Endodermal cell (in vitro differentiated cells): ENCODE data around the gene CTU1. TPM values are rescaled to one million over a fixed set of nuclear protein-coding genes. Genes with fewer than 3 reads are reported as not detected.

Experiments
- DNase-seq: peaks from one replicate; pipeline ENCODE4 v3.0.0-alpha.2; 2017
- H3K27ac ChIP-seq: 2 replicates; pipeline ENCODE4 v1.5.1; 2013; ENCODE audit warnings: mild to moderate bottlenecking, low read depth, low read length, moderate library complexity
- H3K27me3 ChIP-seq: 2 replicates; pipeline ENCODE4 v1.6.1; 2013; ENCODE audit warnings: mild to moderate bottlenecking, low read length, moderate library complexity; ENCODE audit not compliant: insufficient read depth, control insufficient read depth, poor library complexity, severe bottlenecking
- H3K36me3 ChIP-seq: 2 replicates; pipeline ENCODE4 v1.7.0; 2013; ENCODE audit warnings: mild to moderate bottlenecking, low read length, moderate library complexity; ENCODE audit not compliant: control insufficient read depth, insufficient read depth
- H3K4me1 ChIP-seq: one replicate; pipeline ENCODE4 v1.7.0; 2013; ENCODE audit warnings: low read length; ENCODE audit not compliant: control insufficient read depth, insufficient read depth
- H3K4me3 ChIP-seq: 2 replicates; pipeline ENCODE4 v1.5.1; 2013; ENCODE audit warnings: mild to moderate bottlenecking, low read length, moderate library complexity
- H3K9ac ChIP-seq: 2 replicates; pipeline ENCODE4 v1.6.1; 2013; ENCODE audit warnings: mild to moderate bottlenecking, low read length, moderate library complexity; ENCODE audit not compliant: poor library complexity, severe bottlenecking; ENCODE audit errors: extremely low read depth
- H3K9me3 ChIP-seq: 2 replicates; pipeline ENCODE4 v1.6.1; 2013; ENCODE audit warnings: mild to moderate bottlenecking, low read length, moderate library complexity; ENCODE audit not compliant: control insufficient read depth
- H3K27ac Mint-ChIP-seq: 2 replicates; pipeline ENCODE4 v1.8.0; 2020; ENCODE audit warnings: mixed read lengths
- H3K27me3 Mint-ChIP-seq: 2 replicates; pipeline ENCODE4 v1.8.0; 2021; ENCODE audit warnings: mild to moderate bottlenecking, mixed read lengths; ENCODE audit not compliant: insufficient read depth
- H3K36me3 Mint-ChIP-seq: 2 replicates; pipeline ENCODE4 v1.8.0; 2020; ENCODE audit warnings: low read depth, mixed read lengths
- H3K4me1 Mint-ChIP-seq: 2 replicates; pipeline ENCODE4 v1.8.0; 2020; ENCODE audit warnings: mixed read lengths
- H3K4me3 Mint-ChIP-seq: 2 replicates; pipeline ENCODE4 v1.8.0; 2020; ENCODE audit warnings: mild to moderate bottlenecking, moderate library complexity, mixed read lengths
- H3K9me3 Mint-ChIP-seq: 2 replicates; pipeline ENCODE4 v1.8.0; 2020; ENCODE audit warnings: mild to moderate bottlenecking, mixed read lengths
- WGBS, 2 experiments: methylation state at CpG; one replicate each; pipeline versions ENCODE4 v1.1.5 to v1.1.7; 2013; ENCODE audit warnings: missing lambda C conversion rate in 2 of 2, mixed read lengths in 1 of 2; ENCODE audit not compliant: insufficient coverage in 1 of 2, insufficient read length in 1 of 2; 5-methylcytosine and 5-hydroxymethylcytosine counted together
- total RNA-seq, 2 donors: library from RNA; stranded (reverse); fragmentation: NEBNext Ultra II Directional in 1 of 2; extraction: Animal tissue kit (Norgen Biotek cat#: 25700) in 1 of 2; gene quantifications; 2 replicates in 1 of 2; 3 replicates in 1 of 2; pipeline ENCODE4 v1.2.1, GENCODE V29; 2021
- TF ChIP-seq, protein P1 (sequence below): fragments of 200-600 bp; sonication (generic); conservative IDR thresholded peaks from 2 replicates; pipeline ENCODE4 v1.5.0; 2021; ENCODE audit warnings: antibody characterized with exemption, mild to moderate bottlenecking

The CTU1 gene
- total RNA-seq, 2 donors from 2014 or later = 5.1 to 5.7 TPM

DNA sequence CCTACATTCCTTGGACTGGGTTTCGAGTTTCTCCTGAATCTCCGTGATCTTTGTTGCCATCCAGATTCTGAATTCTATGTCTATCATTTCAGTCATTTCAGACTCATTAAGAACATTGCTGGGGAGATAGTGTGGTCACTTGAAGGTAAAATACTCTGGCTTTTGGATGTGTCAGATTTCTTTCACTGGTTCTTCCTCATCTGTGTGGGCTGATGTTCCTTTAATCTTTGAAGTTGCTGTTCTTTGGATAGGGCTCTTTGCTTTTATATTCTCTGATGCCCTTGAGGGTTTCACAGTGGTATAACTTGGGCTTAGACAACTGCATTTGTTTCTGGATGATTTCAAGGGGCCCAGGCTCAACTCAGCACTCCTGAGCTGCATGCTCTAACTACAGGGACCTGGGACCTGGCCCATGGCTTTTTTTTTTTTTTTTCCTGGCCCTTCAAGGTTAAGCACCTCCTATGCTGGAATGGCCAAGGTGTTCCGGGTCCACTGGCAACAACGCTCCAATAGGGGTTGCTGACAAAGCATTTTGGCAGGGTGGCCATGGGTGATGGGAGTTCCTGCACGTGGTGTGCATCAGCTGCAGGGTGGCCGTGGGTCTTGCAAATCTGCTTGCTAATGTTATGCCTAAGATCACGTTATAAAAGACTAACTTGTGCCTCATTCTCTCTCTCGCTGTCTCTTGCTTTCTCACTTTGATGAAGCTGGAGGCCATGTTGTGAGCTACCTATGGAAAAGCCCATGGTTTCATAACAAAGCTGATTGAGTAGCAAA lies 28.0 kb upstream of the CTU1 start:
- peak; percentile 35 for DNase-seq
- 91 to 97% methylated on average over 5 to 8 of the region's 8 CpGs for WGBS, 2 experiments
- no peak overlapping the region for H3K27ac ChIP-seq
- no peak overlapping the region for H3K4me3 ChIP-seq
- peaks cover 5% of the 10 kb centered on the region for H3K27me3 Mint-ChIP-seq
- peaks cover 22% of the 10 kb centered on the region for H3K4me1 Mint-ChIP-seq
- no peaks in the 10 kb centered on the region for H3K36me3 Mint-ChIP-seq
- no peaks in the 10 kb centered on the region for H3K36me3 ChIP-seq
- no peak overlapping the region for H3K27ac Mint-ChIP-seq
- TF ChIP-seq, protein P1, sequence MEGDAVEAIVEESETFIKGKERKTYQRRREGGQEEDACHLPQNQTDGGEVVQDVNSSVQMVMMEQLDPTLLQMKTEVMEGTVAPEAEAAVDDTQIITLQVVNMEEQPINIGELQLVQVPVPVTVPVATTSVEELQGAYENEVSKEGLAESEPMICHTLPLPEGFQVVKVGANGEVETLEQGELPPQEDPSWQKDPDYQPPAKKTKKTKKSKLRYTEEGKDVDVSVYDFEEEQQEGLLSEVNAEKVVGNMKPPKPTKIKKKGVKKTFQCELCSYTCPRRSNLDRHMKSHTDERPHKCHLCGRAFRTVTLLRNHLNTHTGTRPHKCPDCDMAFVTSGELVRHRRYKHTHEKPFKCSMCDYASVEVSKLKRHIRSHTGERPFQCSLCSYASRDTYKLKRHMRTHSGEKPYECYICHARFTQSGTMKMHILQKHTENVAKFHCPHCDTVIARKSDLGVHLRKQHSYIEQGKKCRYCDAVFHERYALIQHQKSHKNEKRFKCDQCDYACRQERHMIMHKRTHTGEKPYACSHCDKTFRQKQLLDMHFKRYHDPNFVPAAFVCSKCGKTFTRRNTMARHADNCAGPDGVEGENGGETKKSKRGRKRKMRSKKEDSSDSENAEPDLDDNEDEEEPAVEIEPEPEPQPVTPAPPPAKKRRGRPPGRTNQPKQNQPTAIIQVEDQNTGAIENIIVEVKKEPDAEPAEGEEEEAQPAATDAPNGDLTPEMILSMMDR = no peak
- no peaks in the 10 kb centered on the region for H3K27me3 ChIP-seq
- H3K9me3 ChIP-seq = no peaks in the 10 kb centered on the region
- no peak overlapping the region for H3K9ac ChIP-seq
- no peak overlapping the region for H3K4me3 Mint-ChIP-seq
- H3K4me1 ChIP-seq = no peaks in the 10 kb centered on the region
- no peaks in the 10 kb centered on the region for H3K9me3 Mint-ChIP-seq

DNA sequence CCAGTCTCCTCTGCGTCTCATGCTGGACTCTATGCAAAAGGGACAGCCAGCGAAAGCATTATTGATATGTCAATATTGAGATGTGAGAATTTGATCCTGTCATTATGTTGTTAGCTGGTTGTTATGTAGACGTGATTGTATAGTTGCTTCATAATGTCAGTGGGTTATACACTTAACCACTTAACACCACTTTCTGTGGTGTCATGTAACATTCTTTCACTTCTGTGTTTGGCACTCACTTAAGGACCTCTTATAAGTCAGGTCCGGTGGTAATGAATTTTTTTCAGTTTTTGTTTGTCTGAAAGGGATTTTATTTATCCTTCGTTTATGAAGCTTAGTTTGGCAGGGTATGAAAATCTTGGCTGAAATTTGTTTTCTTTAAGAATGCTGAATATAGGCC lies 26.8 kb upstream of the CTU1 start:
- Histone ChIP-seq H3K9me3 (no peaks in the 10 kb centered on the region), H3K36me3 (no peaks in the 10 kb centered on the region), H3K4me3 (no peak overlapping the region), H3K27me3 (no peaks in the 10 kb centered on the region), H3K27ac (no peak overlapping the region), H3K9ac (no peak overlapping the region), H3K4me1 (no peaks in the 10 kb centered on the region)
- H3K9me3 Mint-ChIP-seq = no peaks in the 10 kb centered on the region
- H3K4me1 Mint-ChIP-seq = peaks cover 16% of the 10 kb centered on the region
- TF ChIP-seq, protein P1 = no peak
- no peak for DNase-seq
- H3K27me3 Mint-ChIP-seq = peaks cover 7% of the 10 kb centered on the region
- no peak overlapping the region for H3K27ac Mint-ChIP-seq
- no peak overlapping the region for H3K4me3 Mint-ChIP-seq
- WGBS, 2 experiments = 90 to 100% methylated on average over 1 to 4 of the region's 5 CpGs
- H3K36me3 Mint-ChIP-seq = no peaks in the 10 kb centered on the region

DNA sequence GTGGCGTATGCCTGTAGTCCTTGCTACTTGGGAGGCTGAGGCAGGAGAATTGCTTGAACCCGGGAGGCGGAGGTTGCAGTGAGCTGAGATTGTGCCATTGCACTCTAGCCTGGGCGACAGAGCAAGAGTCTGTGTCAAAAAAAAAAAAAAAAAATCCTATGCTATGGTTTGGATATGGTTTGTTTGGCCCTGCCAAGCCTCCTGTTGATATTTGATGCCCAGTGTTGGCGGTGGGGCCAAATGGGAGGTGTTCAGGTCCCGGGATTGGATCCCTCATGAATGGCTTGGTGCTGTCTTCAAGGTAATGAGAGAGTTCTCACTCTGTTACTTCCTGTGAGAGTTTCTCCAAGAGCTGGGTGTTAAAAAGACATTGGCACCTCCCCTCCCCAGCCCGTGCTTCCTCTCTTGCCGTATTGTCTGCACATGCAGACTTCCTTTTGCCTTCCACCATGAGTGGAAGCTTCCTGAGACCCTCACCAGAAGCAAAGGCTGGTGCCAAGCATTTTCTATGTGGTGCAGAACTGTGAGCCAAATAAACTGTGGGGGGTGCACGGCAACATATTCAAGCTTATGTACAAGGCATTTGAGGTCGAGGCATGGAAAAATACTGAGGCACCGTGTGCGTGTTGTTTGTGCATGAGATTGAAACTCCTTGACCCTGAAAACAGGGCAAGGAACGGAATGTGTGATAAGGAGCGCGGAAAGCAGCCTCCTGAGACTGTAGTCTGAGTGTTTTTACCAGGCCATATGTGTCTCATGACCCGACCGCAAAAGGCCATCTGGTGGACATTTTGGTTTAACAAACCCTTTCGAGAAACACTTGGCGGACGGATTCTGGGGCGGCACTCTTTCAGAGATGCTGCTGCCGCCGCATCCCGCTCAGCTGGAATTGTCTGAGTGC lies 23.8 kb upstream of the CTU1 start:
- Mint-ChIP-seq H3K27me3 (peaks cover 9% of the 10 kb centered on the region), H3K9me3 (no peaks in the 10 kb centered on the region), H3K27ac (no peak overlapping the region), H3K4me3 (no peak overlapping the region), H3K4me1 (peaks cover 3% of the 10 kb centered on the region), H3K36me3 (no peaks in the 10 kb centered on the region)
- no peak overlapping the region for H3K9ac ChIP-seq
- H3K4me1 ChIP-seq = no peaks in the 10 kb centered on the region
- H3K27me3 ChIP-seq = no peaks in the 10 kb centered on the region
- TF ChIP-seq, protein P1 = peak; percentile 47
- no peaks in the 10 kb centered on the region for H3K9me3 ChIP-seq
- 91% methylated on average over 20 to 24 of the region's 24 CpGs for WGBS, 2 experiments
- H3K4me3 ChIP-seq = no peak overlapping the region
- DNase-seq = no peak
- no peak overlapping the region for H3K27ac ChIP-seq
- no peaks in the 10 kb centered on the region for H3K36me3 ChIP-seq
